ENCODE measurements around the gene CPLANE2.
"Not testable (repeated sequence)": the region's sequence is repeated elsewhere in the genome, so short reads cannot be mapped to it uniquely, and the experiment has no call there.

CPLANE2 gene

DNA sequence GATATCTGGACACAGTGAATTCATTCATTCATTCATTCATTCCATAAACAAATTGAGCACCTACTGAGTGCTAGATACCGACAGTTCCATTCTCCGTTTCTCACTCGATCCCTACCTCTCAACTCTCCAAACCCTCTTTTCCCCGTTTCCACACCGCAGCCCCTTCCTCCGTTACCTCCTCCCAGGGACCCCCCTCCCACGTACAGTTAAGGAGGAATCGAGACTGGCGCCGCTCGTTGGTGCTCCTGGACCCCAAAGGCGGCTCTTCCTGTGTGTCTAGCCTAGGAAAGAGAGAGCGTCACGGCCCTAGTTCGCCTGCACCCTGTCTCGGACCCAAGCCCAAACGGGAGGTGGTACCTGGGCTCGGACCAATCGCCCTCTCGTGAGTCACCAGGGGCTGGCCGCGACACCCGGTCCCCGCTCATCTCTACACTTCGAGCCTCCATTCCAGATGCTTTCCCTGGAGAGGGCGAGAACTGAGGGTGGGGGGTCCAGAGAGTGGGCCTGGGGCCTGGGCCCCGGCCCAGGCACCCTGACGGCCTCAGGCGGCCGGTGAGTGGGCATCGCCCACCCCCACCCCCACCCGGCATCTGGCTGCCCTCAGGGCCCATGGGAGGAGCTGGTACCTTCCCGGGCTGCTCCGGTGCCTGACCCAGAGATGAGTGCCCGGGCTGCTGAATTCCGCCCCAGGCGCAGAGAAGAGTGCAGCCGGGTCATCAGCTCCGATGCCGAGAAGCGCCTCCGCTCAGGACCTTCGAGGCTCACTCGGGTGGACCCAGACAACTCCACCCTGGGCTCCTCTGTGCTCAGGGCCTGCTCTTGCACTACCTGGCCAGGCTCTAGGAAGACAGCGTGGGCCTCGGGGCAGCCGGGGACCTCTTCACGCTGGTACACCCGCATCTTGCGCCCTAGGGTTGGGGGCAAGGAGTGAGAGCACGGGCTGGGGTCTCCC, 29.4 kb downstream of the CPLANE2 start:
- peak; percentile 56 for DNase-seq

- peak; percentile 99 for DNase-seq
These were observed 30.3 kb downstream of the CPLANE2 start for GRCh38 chr1:16206547-16207317.

DNA sequence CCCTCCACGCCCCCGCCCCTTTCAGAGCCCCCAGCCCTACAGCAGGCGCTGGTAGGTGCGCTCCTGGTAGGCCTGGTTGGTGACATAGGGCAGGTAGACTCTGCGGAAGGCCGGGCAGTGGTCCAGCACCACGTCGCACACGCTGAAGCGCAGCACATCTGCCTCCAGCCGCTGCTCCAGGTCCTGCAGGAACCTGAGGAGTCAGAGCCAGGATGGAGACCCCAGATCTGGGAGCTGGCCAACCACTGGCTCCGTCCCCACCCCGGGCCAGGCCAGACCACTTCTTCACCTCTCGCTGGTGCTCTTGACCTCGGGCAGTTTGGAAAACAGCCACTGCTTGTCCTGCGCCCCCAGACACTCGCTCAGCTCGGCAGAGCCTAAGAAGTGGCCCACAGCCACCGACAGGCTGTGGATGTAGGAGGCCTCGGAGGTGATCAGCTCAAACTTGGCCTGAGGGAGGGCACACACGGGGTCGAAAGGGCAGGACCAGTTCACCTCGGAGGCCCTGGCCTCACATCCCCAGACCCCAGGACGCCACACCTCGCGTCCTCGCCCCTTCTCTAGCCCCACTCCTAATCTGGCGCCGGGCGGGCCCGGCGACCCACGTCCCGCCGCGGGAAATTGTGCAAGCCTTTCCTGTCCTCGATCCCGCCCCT, 31.0 kb downstream of the CPLANE2 start:
- no peak for DNase-seq

DNA sequence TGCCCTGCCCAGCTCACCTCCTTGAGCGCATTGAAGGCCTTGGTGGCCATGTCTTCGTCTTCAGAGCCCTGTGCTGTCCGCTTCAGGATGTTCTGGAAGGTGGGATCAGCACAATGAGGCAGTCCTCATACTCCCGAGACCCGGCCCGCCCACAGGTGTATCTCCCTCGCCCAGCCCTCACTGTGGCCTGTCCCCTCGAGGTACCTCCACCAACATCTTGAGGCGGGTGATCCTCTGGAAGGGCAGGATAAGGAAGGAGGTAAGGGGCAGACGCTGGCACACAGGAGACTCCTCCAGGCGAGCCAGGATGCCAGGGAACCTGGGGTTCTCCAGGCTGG, 31.7 kb downstream of the CPLANE2 start:
- DNase-seq = peak; percentile 48

DNA sequence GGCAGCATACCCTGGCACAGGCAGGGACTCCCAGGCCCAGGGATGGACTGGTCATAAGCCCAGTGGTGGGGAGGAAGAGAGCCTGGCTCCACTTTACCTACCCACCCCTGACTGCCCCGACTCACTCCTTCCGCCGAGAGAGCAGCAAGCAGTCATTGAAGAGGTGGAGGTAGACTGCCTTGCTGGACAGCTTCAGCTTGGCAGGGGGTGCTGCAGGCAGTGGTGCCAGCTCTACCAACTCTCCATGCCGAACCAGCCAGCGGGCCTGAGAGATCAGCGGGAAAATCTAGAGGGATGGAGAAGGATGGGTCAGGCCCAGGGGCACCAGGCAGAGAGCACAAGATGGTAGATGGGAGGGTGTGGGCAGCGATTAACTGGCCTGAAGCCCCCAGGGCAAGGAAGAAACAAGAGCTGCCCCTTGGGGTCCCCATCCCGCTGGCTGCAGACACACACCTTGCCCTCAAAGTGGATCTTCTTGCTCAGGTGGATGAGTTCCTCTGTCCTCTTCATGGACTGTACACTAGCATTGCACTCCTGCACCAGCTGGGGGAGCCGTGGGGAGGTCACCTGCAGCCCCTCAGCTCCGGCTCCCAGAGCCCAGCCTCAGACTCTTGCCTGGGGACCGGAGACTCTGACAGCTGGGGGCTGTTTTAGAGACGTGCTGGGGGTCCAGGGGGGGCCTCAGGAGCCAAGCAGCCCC, 32.2 kb downstream of the CPLANE2 start:
- peak; percentile 73 for DNase-seq

GRCh38 chr1:16204216-16204615, 32.8 kb downstream of the CPLANE2 start:
- peak; percentile 39 for DNase-seq

DNA sequence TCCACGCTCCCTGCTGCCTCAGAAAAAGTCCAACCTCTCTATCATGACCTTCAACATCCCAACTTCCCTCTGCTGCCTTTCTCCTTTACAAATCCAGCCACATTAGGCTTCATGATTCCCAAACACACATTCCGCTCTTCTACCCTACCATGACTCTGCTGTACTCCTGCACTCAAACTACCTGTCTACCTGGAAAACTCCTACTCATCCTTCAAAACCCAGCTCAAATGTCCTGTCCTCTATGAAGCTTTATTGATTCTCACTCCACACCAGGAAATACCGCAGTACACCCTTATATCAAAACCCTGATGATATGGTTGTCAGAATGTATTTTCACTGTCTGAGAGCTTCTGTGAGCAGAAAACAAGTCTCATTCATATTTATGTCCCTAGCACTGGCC, 33.4 kb downstream of the CPLANE2 start:
- no peak for DNase-seq

DNA sequence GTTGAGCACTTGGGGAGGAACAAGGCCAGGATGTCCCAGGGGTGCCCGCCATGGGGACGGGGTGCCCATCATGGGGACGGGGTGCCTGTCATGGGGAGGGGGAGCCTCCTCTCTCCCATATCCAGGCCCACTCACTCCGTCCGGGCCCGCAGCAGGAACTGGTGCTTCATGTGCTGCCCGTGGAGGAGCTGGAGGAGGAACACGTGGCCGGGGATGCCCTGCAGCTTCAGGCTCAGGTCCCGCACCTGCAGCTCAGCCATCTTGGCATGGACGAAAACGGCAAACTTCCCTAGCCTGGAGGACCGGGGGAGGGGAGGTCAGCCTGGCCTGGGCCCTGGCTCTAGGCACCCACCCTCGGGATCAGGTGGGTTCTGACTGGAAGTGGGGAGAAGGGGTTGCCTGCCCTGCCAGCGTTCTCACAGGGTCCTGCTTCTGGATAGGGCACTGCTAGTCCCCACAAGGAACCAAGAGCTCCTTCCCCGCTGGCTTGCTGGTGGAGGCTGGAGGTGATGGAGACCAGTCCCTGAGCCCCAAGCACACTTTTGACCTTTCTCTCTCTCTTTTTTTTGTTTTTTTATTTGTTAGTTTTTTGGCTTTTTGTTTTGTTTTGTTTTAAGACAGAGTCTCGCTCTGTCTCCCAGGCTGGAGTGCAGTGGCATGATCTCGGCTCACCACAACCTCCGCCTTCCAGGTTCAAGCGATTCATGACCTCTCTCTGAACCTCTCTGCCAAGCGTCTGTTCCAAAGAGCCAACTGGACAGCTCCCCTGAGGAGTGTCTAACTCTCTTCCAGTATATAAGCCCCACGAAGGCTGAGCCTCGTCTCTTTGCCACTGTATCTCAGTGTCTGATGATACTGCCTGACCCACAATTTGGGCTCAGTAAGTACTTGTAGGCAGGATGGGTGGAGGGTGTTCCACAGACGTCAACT, 34.4 kb downstream of the CPLANE2 start:
- DNase-seq = no peak

DNA sequence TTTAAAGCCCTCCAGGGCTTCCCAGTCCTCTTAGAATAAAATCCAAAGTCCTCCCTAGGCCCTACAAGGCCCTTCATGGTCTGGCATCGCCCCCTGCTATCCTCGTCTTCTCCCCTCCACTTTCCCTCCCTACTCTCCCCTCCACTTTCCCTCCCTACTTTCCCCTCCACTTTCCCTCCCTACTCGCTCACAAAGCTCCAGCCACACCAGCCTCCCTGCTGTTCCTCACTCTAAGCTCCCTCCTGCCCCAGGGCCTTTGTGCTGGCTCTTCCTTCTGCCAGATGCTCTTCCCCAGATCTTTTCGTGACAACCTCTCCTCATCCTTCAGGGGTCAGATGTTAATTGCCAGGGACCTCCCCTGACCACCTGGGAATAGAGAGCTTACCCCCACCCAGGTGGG, 37.3 kb downstream of the CPLANE2 start:
- DNase-seq = no peak

DNA sequence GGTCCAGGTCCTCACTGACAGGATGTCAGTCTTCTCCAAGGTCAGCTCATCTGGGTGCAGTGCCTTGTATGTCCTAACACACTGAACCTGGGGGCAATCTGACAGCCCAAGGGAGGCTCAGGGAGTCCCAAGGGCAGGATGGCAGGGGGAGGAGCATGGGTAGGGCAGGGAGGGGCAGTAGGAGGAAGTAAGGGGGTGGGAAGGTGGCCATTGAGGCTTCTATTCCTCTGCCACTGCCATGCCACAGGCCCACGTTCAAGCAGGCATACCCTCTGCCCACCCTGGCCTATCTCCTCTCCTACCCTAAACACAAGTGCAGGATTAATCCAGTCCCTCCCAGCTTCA, 37.9 kb downstream of the CPLANE2 start:
- no peak for DNase-seq

GRCh38 chr1:16198444-16199156, 38.4 kb downstream of the CPLANE2 start:
- no peak for DNase-seq

DNA sequence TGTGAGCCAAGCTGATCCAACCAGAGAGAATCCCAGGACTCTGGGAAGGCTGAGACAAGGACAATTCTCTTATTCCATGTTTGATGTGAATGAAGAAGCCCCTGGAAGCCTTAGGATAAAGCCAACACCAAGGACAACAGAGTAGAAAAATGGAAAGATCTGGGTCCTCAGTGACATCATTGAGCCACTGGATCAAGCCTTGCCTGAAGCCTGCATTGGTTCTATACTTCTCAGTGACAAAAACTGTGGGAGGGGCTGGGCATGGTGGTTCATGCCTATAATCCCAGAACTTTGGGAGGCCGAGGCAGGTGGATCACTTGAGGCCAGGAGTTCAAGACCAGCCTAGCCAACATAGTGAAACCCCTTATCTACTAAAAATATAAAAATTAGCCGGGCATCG, 40.1 kb downstream of the CPLANE2 start:
- no peak for DNase-seq

- DNase-seq = not testable (repeated sequence)
These were observed 40.8 kb downstream of the CPLANE2 start for GRCh38 chr1:16196139-16196538.

DNA sequence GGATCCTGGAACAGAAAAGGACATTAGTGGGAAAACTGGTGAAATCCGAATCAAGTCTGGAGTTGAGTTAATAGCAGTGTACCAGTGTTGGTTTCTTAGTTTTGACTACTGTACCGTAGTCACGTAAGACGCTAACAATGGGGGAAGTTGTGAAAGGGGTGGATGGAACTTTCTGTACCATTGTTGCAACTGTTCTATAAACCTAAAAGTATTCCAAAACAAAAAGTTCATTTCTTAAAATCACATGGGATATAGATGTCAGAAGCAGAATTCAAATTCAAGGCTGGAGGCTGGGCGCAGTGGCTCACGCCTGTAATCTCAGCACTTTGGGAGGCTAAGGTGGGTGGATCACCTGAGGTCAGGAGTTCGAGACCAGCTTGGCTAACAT, 41.5 kb downstream of the CPLANE2 start:
- no peak for DNase-seq

GRCh38 chr1:16191916-16192546, 45.0 kb downstream of the CPLANE2 start:
- no peak for DNase-seq

DNA sequence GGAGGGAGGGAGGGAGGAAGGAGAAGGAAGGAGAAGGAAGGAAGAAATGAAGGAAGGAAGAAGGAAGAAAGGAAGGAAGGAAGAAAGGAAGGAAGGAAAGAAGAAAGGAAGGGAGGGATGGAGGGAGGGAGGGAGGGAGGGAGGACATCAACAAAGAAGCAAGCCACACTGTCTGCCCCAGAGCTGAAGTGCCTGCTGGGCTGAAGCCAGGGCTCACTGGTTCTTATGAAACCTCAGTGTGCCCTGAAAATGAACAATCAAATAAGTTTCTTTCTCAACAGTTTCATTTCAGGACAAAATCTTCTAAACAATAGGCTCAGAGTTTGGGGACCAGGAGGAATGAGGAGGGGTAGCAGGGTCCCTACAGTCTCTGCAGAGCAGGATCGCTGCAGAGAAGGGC, 45.7 kb downstream of the CPLANE2 start:
- no peak for DNase-seq

- DNase-seq = no peak
These were observed 46.9 kb downstream of the CPLANE2 start for GRCh38 chr1:16189921-16190621.

- no peak for DNase-seq
These were observed 48.0 kb downstream of the CPLANE2 start for GRCh38 chr1:16189003-16189402.

- DNase-seq = peak; percentile 83
These were observed 49.1 kb downstream of the CPLANE2 start for GRCh38 chr1:16187748-16188401.

All from NCI-H82 (cell line).